HepG2 (cell line): ENCODE results near the gene ZNF79. TPM values are rescaled to one million over a fixed set of nuclear protein-coding genes. Genes with fewer than 3 reads are reported as not detected.

Source experiments
- ATAC-seq: fragments of 200-7000 bp; cut with Tn5 transposase; 3 replicates; pipeline ENCODE4 v1.9.1; 2020; ENCODE audit warnings: mild to moderate bottlenecking, moderate library complexity
- BruUV-seq: library from RNA; stranded (reverse); fragments of 400-500 nt; replicated peaks from 2 replicates; lab custom pipeline; 2021; lab: Mats Ljungman, UMichigan
- CTCF ChIA-PET: fragments of 300-600 bp; formaldehyde crosslinking; extraction: SDS; loops from one replicate; lab custom pipeline; 2021; ENCODE audit warnings: low total read pairs, inconsistent platforms, low intra/inter-chr PET ratio; lab: Yijun Ruan, JAX
- POLR2A ChIA-PET: fragments of 350-600 bp; sonication (Branson Sonifier 250); formaldehyde crosslinking; loops from one replicate; lab custom pipeline; 2020; ENCODE audit warnings: antibody characterized with exemption, inconsistent platforms; lab: Yijun Ruan, JAX
- DNase-seq: peaks from one replicate; pipeline ENCODE4 v3.0.0-alpha.2; 2015; ENCODE audit warnings: low spot score
- FAIRE-seq: peaks from 3 replicates; lab custom pipeline; 2011; peaks lifted over from hg19 to GRCh38; lab: Jason Lieb, UNC
- H2AFZ ChIP-seq: one replicate; pipeline ENCODE4 v1.6.1; 2011; ENCODE audit warnings: low read length, inconsistent platforms
- H3K27ac ChIP-seq: fragments of 300-600 bp; 3 replicates; pipeline ENCODE4 v1.8.0; 2011; ENCODE audit warnings: mixed run types, mild to moderate bottlenecking, mixed read lengths, low read length, inconsistent platforms; ENCODE audit not compliant: insufficient read depth; ENCODE audit errors: extremely low read length
- H3K27me3 ChIP-seq, 2 experiments: fragments of 200-600 bp in 1 of 2; 2 replicates in 1 of 2; 3 replicates in 1 of 2; pipeline versions ENCODE4 v1.6.0 to v1.8.0; 2011; ENCODE audit warnings: low read length in 2 of 2, mild to moderate bottlenecking in 2 of 2, moderate library complexity in 2 of 2, inconsistent platforms in 1 of 2; ENCODE audit not compliant: insufficient read depth in 2 of 2, control insufficient read depth in 1 of 2
- H3K36me3 ChIP-seq, 2 experiments: fragments of 200-600 bp in 1 of 2; replicated peaks in 1 of 2; 2 replicates in 1 of 2; 3 replicates in 1 of 2; pipeline versions ENCODE4 v1.5.1 to v1.8.0; 2011; ENCODE audit warnings: low read length in 2 of 2, inconsistent platforms in 1 of 2; ENCODE audit not compliant: insufficient read depth in 2 of 2, control insufficient read depth in 1 of 2
- H3K4me1 ChIP-seq: 2 replicates; pipeline ENCODE4 v1.5.1; 2012; ENCODE audit warnings: low read length, inconsistent platforms; ENCODE audit not compliant: insufficient read depth
- H3K4me2 ChIP-seq: 2 replicates; pipeline ENCODE4 v1.6.0; 2011; ENCODE audit warnings: low read depth, low read length, inconsistent platforms
- H3K4me3 ChIP-seq, 3 experiments: fragments of 200-600 bp in 1 of 3; sonication (generic), shearing (Covaris generic) in 1 of 3; replicated peaks in 1 of 3; 2 replicates each; pipeline ENCODE4 v1.5.1; 2011 to 2016; ENCODE audit warnings: low read length in 3 of 3, inconsistent platforms in 2 of 3, low read depth in 2 of 3, mild to moderate bottlenecking in 2 of 3, control low read depth in 1 of 3, mixed read lengths in 1 of 3; ENCODE audit not compliant: insufficient read depth in 1 of 3
- H3K79me2 ChIP-seq: one replicate; pipeline ENCODE4 v1.6.1; 2011; ENCODE audit warnings: low read length, inconsistent platforms; ENCODE audit not compliant: insufficient read depth
- H3K9ac ChIP-seq: 2 replicates; pipeline ENCODE4 v1.6.0; 2011; ENCODE audit warnings: mild to moderate bottlenecking, low read depth, low read length, inconsistent platforms; ENCODE audit not compliant: insufficient read depth
- H3K9me3 ChIP-seq: 2 replicates; pipeline ENCODE4 v1.5.1; 2012; ENCODE audit warnings: mild to moderate bottlenecking, low read length
- H4K20me1 ChIP-seq: 2 replicates; pipeline ENCODE4 v1.6.0; 2011; ENCODE audit warnings: inconsistent platforms, mild to moderate bottlenecking, low read length, moderate library complexity; ENCODE audit not compliant: insufficient read depth
- CENPBD1 ChIP-seq: sonication (generic); formaldehyde crosslinking; IDR thresholded peaks from 2 replicates; pipeline ENCODE4 v1.8.0; 2022; ENCODE audit warnings: missing genetic modification reagents, low read depth, mild to moderate bottlenecking, borderline replicate concordance
- KLF15 ChIP-seq: sonication (generic); formaldehyde crosslinking; IDR thresholded peaks from 2 replicates; pipeline ENCODE4 v1.8.1; 2023; ENCODE audit warnings: borderline replicate concordance, mild to moderate bottlenecking, inconsistent platforms, missing genetic modification reagents, mixed read lengths
- PRDM15 ChIP-seq: sonication (generic); formaldehyde crosslinking; IDR thresholded peaks from 2 replicates; pipeline ENCODE4 v1.4.0; 2020; ENCODE audit warnings: missing genetic modification reagents
- PTBP1 ChIP-seq: fragments of 200-400 bp; formaldehyde crosslinking; IDR thresholded peaks from 2 replicates; pipeline ENCODE4 v1.6.1; 2018; ENCODE audit warnings: low read length, low read depth; ENCODE audit not compliant: poor library complexity, severe bottlenecking
- RORA ChIP-seq: sonication (generic); formaldehyde crosslinking; IDR thresholded peaks from 2 replicates; pipeline ENCODE4 v1.5.0; 2020; ENCODE audit warnings: mild to moderate bottlenecking, missing genetic modification reagents, moderate library complexity
- SMARCC2 ChIP-seq: fragments of 450-650 bp; IDR thresholded peaks from 2 replicates; pipeline ENCODE4 v1.6.1; 2017; ENCODE audit warnings: antibody characterized with exemption, mild to moderate bottlenecking
- STAG1 ChIP-seq: sonication (generic); formaldehyde crosslinking; IDR thresholded peaks from 2 replicates; pipeline ENCODE4 v1.4.0; 2020; ENCODE audit warnings: missing genetic modification reagents
- ZMAT5 ChIP-seq: sonication (generic); formaldehyde crosslinking; IDR thresholded peaks from 2 replicates; pipeline ENCODE4 v1.5.0; 2020; ENCODE audit warnings: mild to moderate bottlenecking, low read depth, missing genetic modification reagents, borderline replicate concordance
- ZNF343 ChIP-seq: sonication (generic); formaldehyde crosslinking; IDR thresholded peaks from 2 replicates; pipeline ENCODE4 v1.4.0; 2020; ENCODE audit warnings: mild to moderate bottlenecking, missing genetic modification reagents
- ZNF44 ChIP-seq: sonication (generic); formaldehyde crosslinking; IDR thresholded peaks from 2 replicates; pipeline ENCODE4 v1.5.1; 2020; ENCODE audit warnings: mild to moderate bottlenecking, missing genetic modification reagents
- ZNF501 ChIP-seq: sonication (generic); formaldehyde crosslinking; IDR thresholded peaks from 2 replicates; pipeline ENCODE4 v1.5.1; 2020; ENCODE audit warnings: mild to moderate bottlenecking, moderate library complexity, missing genetic modification reagents
- ZNF567 ChIP-seq: sonication (generic); formaldehyde crosslinking; IDR thresholded peaks from 2 replicates; pipeline ENCODE4 v1.8.1; 2023; ENCODE audit warnings: mild to moderate bottlenecking, missing genetic modification reagents, borderline replicate concordance
- ZNF570 ChIP-seq: sonication (generic); formaldehyde crosslinking; IDR thresholded peaks from 2 replicates; pipeline ENCODE4 v1.4.0; 2020; ENCODE audit warnings: mild to moderate bottlenecking, missing genetic modification reagents, borderline replicate concordance
- ZNF576 ChIP-seq: sonication (generic); formaldehyde crosslinking; IDR thresholded peaks from 2 replicates; pipeline ENCODE4 v1.4.0; 2020; ENCODE audit warnings: mild to moderate bottlenecking, missing genetic modification reagents
- ZNF672 ChIP-seq: sonication (generic); formaldehyde crosslinking; IDR thresholded peaks from 2 replicates; pipeline ENCODE4 v1.8.1; 2022; ENCODE audit warnings: missing genetic modification reagents
- ZZZ3 ChIP-seq: sonication (generic); formaldehyde crosslinking; IDR thresholded peaks from 2 replicates; pipeline ENCODE4 v1.4.0; 2020; ENCODE audit warnings: missing genetic modification reagents, mild to moderate bottlenecking, borderline replicate concordance
- WGBS: methylation state at CpG from one replicate; pipeline ENCODE4 v1.1.6; 2017; ENCODE audit warnings: low lambda C conversion rate; 5-methylcytosine and 5-hydroxymethylcytosine counted together
- in situ Hi-C: cut with HindIII; loops from 2 replicates; pipeline ENCODE4 v1.10.0; 2017; ENCODE audit warnings: low pct_unique_long_range_greater_than_20kb; ENCODE audit not compliant: extremely low pct_ligation_motif_present
- intact Hi-C: fragments of 100-400 bp; cut with micrococcal nuclease; formaldehyde crosslinking; loops from one replicate; pipeline ENCODE4 v1.10.0; 2022; ENCODE audit not compliant: unreplicated experiment
- polyA plus RNA-seq, 8 experiments: library from polyadenylated mRNA; depleted of rRNA in 3 of 8; stranded (reverse) in 7 of 8; unstranded in 1 of 8; fragments of >200 nt; fragmentation: Illumina TruSeq in 4 of 8; extraction: Trizol in 4 of 8; gene quantifications; 2 replicates each; pipeline versions ENCODE4 v1.2.1 to v1.2.3, GENCODE V29; 2011 to 2016; ENCODE audit warnings: low read depth in 4 of 8, missing spikeins in 1 of 8, mixed read lengths in 1 of 8; ENCODE audit not compliant: insufficient read depth in 1 of 8
- total RNA-seq, 5 experiments: library from RNA; depleted of rRNA; stranded (reverse); fragments of >200 nt; fragmentation: Illumina TruSeq; extraction: Trizol; gene quantifications; 2 replicates each; pipeline ENCODE4 v1.2.3, GENCODE V29; 2016; ENCODE audit warnings: low read depth in 1 of 5
- TF ChIP-seq, protein P1 (sequence below): sonication (generic); formaldehyde crosslinking; IDR thresholded peaks from 2 replicates; pipeline ENCODE4 v1.5.1; 2020; ENCODE audit warnings: mild to moderate bottlenecking, missing genetic modification reagents, borderline replicate concordance
- TF ChIP-seq, protein P2 (sequence below): sonication (generic); formaldehyde crosslinking; IDR thresholded peaks from 2 replicates; pipeline ENCODE4 v1.4.0; 2020; ENCODE audit warnings: missing genetic modification reagents

Gene ZNF79
- total and polyA plus RNA-seq, 2 of the 13 experiments (the other 11 are each of a cell fraction or from before 2014, with no cell fraction given): 3.7 to 8.1 TPM

GRCh38 chr9:127390563-127390962 is 33.6 kb upstream of the ZNF79 start:
- no TSS peak for BruUV-seq
- WGBS: 0% methylated on average over 5 of the region's 5 CpGs
- CTCF ChIA-PET: no interaction called here
- POLR2A ChIA-PET: interaction anchor here (0.6 to 4.6 kb wide), 3 partner anchors 8 to 59 kb away, joined by 3 to 159 read pairs (median 23); partner anchors contain the start of genes SLC2A8 and ZNF79
- ATAC-seq: peak; percentile 63
- in situ Hi-C loops: no loop called here
- Histone ChIP-seq H2AFZ (no peak overlapping the region), H3K9me3 (no peaks in the 10 kb centered on the region), H3K4me2 (peak overlapping the region; percentile 86), H3K9ac (peak overlapping the region; percentile 77), H3K79me2 (no peaks in the 10 kb centered on the region), H3K36me3 (no peaks in the 10 kb centered on the region), H3K27me3 (no peaks in the 10 kb centered on the region), H3K4me3 (peak overlapping the region in 1 of 3 experiments; percentile 15; a peak in 1 of 6 replicates), H3K4me1 (peaks cover 83% of the 10 kb centered on the region), H3K27ac (peak overlapping the region; percentile 92), H4K20me1 (no peaks in the 10 kb centered on the region)
- FAIRE-seq: no peak
- intact Hi-C loops: loop anchor here (5.0 to 10.0 kb wide), 2 partner anchors 46 to 62 kb away; partner anchors contain the start of genes LRSAM1 and RPL12
- DNase-seq: peak; percentile 93
- no peak for TF ChIP-seq ZNF672 (CRISPR knock-in tag)
- TF ChIP-seq, protein P1, sequence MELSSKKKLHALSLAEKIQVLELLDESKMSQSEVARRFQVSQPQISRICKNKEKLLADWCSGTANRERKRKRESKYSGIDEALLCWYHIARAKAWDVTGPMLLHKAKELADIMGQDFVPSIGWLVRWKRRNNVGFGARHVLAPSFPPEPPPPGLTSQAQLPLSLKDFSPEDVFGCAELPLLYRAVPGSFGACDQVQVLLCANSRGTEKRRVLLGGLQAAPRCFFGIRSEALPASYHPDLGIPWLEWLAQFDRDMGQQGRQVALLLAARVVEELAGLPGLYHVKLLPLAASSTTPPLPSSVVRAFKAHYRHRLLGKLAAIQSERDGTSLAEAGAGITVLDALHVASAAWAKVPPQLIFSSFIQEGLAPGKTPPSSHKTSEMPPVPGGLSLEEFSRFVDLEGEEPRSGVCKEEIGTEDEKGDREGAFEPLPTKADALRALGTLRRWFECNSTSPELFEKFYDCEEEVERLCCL (CRISPR knock-in tag): no peak
- TF ChIP-seq, protein P2, sequence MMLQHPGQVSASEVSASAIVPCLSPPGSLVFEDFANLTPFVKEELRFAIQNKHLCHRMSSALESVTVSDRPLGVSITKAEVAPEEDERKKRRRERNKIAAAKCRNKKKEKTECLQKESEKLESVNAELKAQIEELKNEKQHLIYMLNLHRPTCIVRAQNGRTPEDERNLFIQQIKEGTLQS (CRISPR knock-in tag): peak; percentile 98
- TF ChIP-seq SMARCC2: no peak
- TF ChIP-seq ZNF570: no peak
- TF ChIP-seq ZNF567 (CRISPR knock-in tag): no peak
- TF ChIP-seq PTBP1: no peak
- TF ChIP-seq ZNF576 (CRISPR knock-in tag): no peak
- TF ChIP-seq ZNF44 (CRISPR knock-in tag): no peak
- TF ChIP-seq ZNF343 (CRISPR knock-in tag): no peak
- TF ChIP-seq STAG1 (CRISPR knock-in tag): no peak
- TF ChIP-seq RORA (CRISPR knock-in tag): no peak
- TF ChIP-seq PRDM15: no peak; the same call in 1 of the 2 replicates
- no peak for TF ChIP-seq ZMAT5
- TF ChIP-seq KLF15 (CRISPR knock-in tag): no peak
- no peak for TF ChIP-seq CENPBD1
- peak; percentile 70 for TF ChIP-seq ZNF501
- no peak for TF ChIP-seq ZZZ3 (CRISPR knock-in tag)
